Transverse colon (tissue), 4 donors: ENCODE measurements around the gene ANGPTL5.

Experiments
- EP300 ChIP-seq: sonication (generic); formaldehyde crosslinking; IDR thresholded peaks from one replicate; pipeline ENCODE4 v1.6.1; 2017; ENCODE audit warnings: antibody characterized with exemption, low read depth
- POLR2AphosphoS5 ChIP-seq, 3 donors: sonication (generic); formaldehyde crosslinking; IDR thresholded peaks; one replicate each; pipeline ENCODE4 v1.6.1; 2016; ENCODE audit warnings: antibody characterized with exemption in 3 of 3
- TF ChIP-seq, protein P1 (sequence below), 5 experiments: fragments of 200-600 bp in 3 of 5; fragments of 450-650 bp in 2 of 5; sonication (generic) in 3 of 5; IDR thresholded peaks; 1 replicate in 2 of 5; 2 replicates in 3 of 5; pipeline ENCODE4 v1.5.1; 2016 to 2017; ENCODE audit warnings: antibody characterized with exemption in 5 of 5, inconsistent platforms in 3 of 5, mild to moderate bottlenecking in 2 of 5, moderate library complexity in 1 of 5

DNA sequence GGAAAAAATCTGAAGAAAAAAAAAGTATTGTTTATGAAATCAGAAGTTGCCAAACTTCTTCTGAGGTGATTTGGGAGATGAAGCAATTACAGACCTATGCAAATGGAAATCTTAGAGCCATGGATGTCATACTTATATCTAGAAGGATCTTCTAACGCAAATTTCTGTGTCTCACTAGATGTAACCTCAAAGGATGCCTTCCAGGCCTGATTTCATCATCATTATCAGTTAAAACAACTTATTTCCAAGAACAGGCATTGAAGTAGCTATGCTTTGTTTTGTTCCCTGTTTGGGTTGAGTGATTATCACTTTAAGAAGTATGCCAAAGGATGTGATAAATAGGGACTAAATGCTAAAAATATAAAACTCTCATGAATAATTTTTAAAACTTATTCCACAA is 43.9 kb upstream of the ANGPTL5 start:
- TF ChIP-seq, protein P1, sequence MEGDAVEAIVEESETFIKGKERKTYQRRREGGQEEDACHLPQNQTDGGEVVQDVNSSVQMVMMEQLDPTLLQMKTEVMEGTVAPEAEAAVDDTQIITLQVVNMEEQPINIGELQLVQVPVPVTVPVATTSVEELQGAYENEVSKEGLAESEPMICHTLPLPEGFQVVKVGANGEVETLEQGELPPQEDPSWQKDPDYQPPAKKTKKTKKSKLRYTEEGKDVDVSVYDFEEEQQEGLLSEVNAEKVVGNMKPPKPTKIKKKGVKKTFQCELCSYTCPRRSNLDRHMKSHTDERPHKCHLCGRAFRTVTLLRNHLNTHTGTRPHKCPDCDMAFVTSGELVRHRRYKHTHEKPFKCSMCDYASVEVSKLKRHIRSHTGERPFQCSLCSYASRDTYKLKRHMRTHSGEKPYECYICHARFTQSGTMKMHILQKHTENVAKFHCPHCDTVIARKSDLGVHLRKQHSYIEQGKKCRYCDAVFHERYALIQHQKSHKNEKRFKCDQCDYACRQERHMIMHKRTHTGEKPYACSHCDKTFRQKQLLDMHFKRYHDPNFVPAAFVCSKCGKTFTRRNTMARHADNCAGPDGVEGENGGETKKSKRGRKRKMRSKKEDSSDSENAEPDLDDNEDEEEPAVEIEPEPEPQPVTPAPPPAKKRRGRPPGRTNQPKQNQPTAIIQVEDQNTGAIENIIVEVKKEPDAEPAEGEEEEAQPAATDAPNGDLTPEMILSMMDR (IDR thresholded peaks at IDR 0.05): no peak
- TF ChIP-seq POLR2AphosphoS5 (IDR thresholded peaks at IDR 0.05) (no peak), EP300 (no peak)
